Osteoblast (primary cell): ENCODE results near the gene ZNF691. TPM values are rescaled to one million over a fixed set of nuclear protein-coding genes. Genes with fewer than 3 reads are reported as not detected.

Experiments
- DNase-seq: peaks from one replicate; pipeline ENCODE4 v3.0.0; 2011; ENCODE audit warnings: low spot score, mixed read lengths; ENCODE audit not compliant: insufficient read length; ENCODE audit errors: missing footprints
- H2AFZ ChIP-seq: 2 replicates; pipeline ENCODE4 v1.6.0; 2011; ENCODE audit warnings: mild to moderate bottlenecking, low read length
- H3K27ac ChIP-seq: 2 replicates; pipeline ENCODE4 v1.5.1; 2011; ENCODE audit warnings: mild to moderate bottlenecking, low read depth, low read length, moderate library complexity
- H3K27me3 ChIP-seq: 2 replicates; pipeline ENCODE4 v1.6.0; 2012; ENCODE audit warnings: mild to moderate bottlenecking, control low read depth, inconsistent platforms, low read length, moderate library complexity; ENCODE audit not compliant: insufficient read depth
- H3K36me3 ChIP-seq: 2 replicates; pipeline ENCODE4 v1.5.1; 2011; ENCODE audit warnings: mild to moderate bottlenecking, low read length, control low read depth, moderate library complexity; ENCODE audit not compliant: insufficient read depth
- H3K4me1 ChIP-seq: 2 replicates; pipeline ENCODE4 v1.5.1; 2011; ENCODE audit warnings: mild to moderate bottlenecking, low read length, control low read depth, moderate library complexity; ENCODE audit not compliant: insufficient read depth
- H3K4me2 ChIP-seq: 2 replicates; pipeline ENCODE4 v1.6.0; 2011; ENCODE audit warnings: mild to moderate bottlenecking, low read length; ENCODE audit not compliant: insufficient read depth
- H3K4me3 ChIP-seq: fragments of 200-600 bp; sonication (generic); 3 replicates; pipeline ENCODE4 v1.5.1; 2012; ENCODE audit warnings: mild to moderate bottlenecking, low read length, inconsistent platforms; ENCODE audit not compliant: insufficient read depth
- H3K79me2 ChIP-seq: 2 replicates; pipeline ENCODE4 v1.6.0; 2012; ENCODE audit warnings: mild to moderate bottlenecking, low read length, control low read depth, inconsistent platforms; ENCODE audit not compliant: insufficient read depth
- H3K9me3 ChIP-seq: 2 replicates; pipeline ENCODE4 v1.5.1; 2011; ENCODE audit warnings: low read depth, low read length, control low read depth
- H4K20me1 ChIP-seq: 2 replicates; pipeline ENCODE4 v1.6.0; 2012; ENCODE audit warnings: mild to moderate bottlenecking, low read length, control low read depth; ENCODE audit not compliant: insufficient read depth
- total RNA-seq: library from RNA; depleted of rRNA; stranded (reverse); fragments of >200 nt; gene quantifications from 2 replicates; pipeline ENCODE4 v1.2.3, GENCODE V29; 2012
- TF ChIP-seq, protein P1 (sequence below): IDR thresholded peaks from 2 replicates; pipeline ENCODE4 v1.5.1; 2011; ENCODE audit warnings: mild to moderate bottlenecking, low read depth, low read length, moderate library complexity; ENCODE audit errors: extremely low read depth

Gene ZNF691
- total RNA-seq, 1 donor: 5.4 TPM

DNA sequence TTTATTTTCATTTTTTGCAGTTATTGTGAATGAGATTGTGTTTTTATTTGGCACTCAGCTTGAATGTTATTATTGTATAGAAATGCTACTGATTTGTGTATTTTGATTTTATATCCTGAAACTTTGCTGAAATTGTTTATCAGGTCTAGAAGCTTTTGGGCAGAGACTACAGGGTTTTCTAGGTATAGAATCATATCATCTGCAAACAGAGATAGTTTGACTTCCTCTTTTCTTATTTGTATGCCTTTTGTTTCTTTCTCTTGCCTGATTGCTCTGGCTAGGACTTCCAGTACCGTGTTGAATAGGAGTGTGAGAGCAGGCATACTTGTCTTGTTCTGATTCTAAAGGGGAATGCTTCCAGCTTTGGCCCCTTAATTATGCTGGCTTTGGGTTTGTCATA, 27.3 kb downstream of the ZNF691 start:
- Histone ChIP-seq H3K9me3 (no peaks in the 10 kb centered on the region), H3K79me2 (no peaks in the 10 kb centered on the region)
- TF ChIP-seq, protein P1, sequence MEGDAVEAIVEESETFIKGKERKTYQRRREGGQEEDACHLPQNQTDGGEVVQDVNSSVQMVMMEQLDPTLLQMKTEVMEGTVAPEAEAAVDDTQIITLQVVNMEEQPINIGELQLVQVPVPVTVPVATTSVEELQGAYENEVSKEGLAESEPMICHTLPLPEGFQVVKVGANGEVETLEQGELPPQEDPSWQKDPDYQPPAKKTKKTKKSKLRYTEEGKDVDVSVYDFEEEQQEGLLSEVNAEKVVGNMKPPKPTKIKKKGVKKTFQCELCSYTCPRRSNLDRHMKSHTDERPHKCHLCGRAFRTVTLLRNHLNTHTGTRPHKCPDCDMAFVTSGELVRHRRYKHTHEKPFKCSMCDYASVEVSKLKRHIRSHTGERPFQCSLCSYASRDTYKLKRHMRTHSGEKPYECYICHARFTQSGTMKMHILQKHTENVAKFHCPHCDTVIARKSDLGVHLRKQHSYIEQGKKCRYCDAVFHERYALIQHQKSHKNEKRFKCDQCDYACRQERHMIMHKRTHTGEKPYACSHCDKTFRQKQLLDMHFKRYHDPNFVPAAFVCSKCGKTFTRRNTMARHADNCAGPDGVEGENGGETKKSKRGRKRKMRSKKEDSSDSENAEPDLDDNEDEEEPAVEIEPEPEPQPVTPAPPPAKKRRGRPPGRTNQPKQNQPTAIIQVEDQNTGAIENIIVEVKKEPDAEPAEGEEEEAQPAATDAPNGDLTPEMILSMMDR: no peak

DNA sequence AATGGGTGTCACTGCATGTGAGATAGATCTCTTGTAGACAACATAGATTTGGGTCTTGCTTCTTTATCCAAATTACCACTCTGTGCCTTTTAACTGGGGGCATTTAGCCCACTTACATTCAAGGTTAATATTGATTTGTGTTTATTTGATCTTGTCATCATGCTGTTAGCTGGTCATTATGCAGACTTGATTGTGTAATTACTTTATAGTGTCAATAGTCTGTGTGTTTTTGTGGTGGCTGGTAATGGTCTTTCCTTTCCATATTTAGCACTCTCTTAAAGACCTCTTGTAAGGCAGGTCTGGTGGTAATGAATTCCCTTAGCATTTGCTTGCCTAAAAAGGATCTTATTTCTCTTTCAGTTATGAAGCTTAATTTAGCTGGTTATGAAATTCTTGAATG, 29.6 kb downstream of the ZNF691 start:
- H3K9me3 ChIP-seq: no peaks in the 10 kb centered on the region
- no peaks in the 10 kb centered on the region for H3K36me3 ChIP-seq
- H2AFZ ChIP-seq: no peak overlapping the region
- DNase-seq: no peak
- no peak overlapping the region for H3K4me2 ChIP-seq
- TF ChIP-seq, protein P1: no peak
- H3K4me3 ChIP-seq: no peak overlapping the region
- H3K4me1 ChIP-seq: no peaks in the 10 kb centered on the region
- H3K27ac ChIP-seq: no peak overlapping the region
- peaks cover 21% of the 10 kb centered on the region for H3K27me3 ChIP-seq
- H3K79me2 ChIP-seq: no peaks in the 10 kb centered on the region
- H4K20me1 ChIP-seq: no peaks in the 10 kb centered on the region

More for the DNA sequence above, 27.3 kb downstream of the ZNF691 start:
- Histone ChIP-seq H3K27me3 (peaks cover 21% of the 10 kb centered on the region), H4K20me1 (no peaks in the 10 kb centered on the region), H3K4me3 (no peak overlapping the region), H2AFZ (no peak overlapping the region), H3K4me2 (no peak overlapping the region), H3K36me3 (no peaks in the 10 kb centered on the region), H3K4me1 (no peaks in the 10 kb centered on the region), H3K27ac (no peak overlapping the region)
- no peak for DNase-seq

DNA sequence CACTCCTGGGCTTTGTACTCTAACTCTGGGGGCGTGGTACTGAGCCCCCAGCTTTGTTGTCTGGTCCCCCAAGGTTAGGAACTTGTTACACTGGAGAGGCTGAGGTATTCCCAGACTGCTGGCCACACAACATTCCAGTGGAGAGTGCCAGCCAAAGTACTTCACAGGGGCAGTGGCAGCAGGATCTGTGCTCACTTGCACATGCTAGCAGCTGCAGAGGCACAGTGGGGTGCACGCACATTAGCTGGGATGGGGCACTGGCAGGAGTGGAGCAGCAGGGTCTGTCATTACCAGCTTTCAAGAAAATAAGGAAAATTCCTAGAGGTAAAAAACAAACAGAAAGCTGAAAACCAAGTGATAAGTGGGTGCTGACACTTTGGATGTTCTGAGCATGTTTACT, 31.0 kb downstream of the ZNF691 start:
- Histone ChIP-seq H4K20me1 (no peaks in the 10 kb centered on the region), H3K27ac (no peak overlapping the region), H3K36me3 (no peaks in the 10 kb centered on the region), H3K4me3 (no peak overlapping the region), H3K9me3 (no peaks in the 10 kb centered on the region), H3K27me3 (peaks cover 21% of the 10 kb centered on the region), H3K4me1 (no peaks in the 10 kb centered on the region), H3K79me2 (no peaks in the 10 kb centered on the region), H2AFZ (no peak overlapping the region), H3K4me2 (no peak overlapping the region)
- TF ChIP-seq, protein P1: no peak
- DNase-seq: no peak

DNA sequence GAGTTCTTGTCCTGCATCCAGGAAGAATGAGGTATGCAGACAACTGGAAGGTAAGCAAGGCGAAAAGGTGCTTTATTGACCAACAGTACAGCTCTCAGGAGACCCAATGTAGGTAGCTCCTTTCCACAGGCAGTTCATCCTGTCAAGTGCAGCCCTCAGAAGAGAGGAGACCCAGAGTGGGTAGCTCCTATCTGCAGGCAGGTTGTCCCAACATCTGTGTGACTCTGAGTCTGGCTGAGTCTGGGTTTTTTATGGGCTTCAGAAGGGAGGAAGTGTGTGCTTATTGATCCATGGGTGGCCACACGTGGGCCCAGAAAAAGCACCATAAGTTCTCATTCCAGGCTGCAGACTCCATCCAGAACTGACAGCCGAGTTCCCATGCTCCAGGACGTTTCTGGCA, 34.0 kb downstream of the ZNF691 start:
- Histone ChIP-seq H4K20me1 (no peaks in the 10 kb centered on the region), H3K4me2 (no peak overlapping the region), H3K27me3 (peaks cover 20% of the 10 kb centered on the region), H2AFZ (no peak overlapping the region), H3K36me3 (no peaks in the 10 kb centered on the region), H3K4me1 (no peaks in the 10 kb centered on the region), H3K79me2 (no peaks in the 10 kb centered on the region), H3K9me3 (no peaks in the 10 kb centered on the region), H3K27ac (no peak overlapping the region), H3K4me3 (no peak overlapping the region)
- TF ChIP-seq, protein P1: no peak
- DNase-seq: no peak
